OCI-LY3 (cell line): Measurements from ENCODE around the gene CACNA2D3.
"Not testable (repeated sequence)": the region's sequence is repeated elsewhere in the genome, so short reads cannot be mapped to it uniquely, and the experiment has no call there.

Experiments used
- H2AFZ ChIP-seq: fragments of 200-600, 300-600 bp; shearing (Covaris generic); 2 replicates; pipeline ENCODE4 v1.6.0; 2014; ENCODE audit warnings: antibody characterized with exemption, low read depth, low read length
- H3K27ac ChIP-seq: fragments of 200-600, 300-600 bp; sonication (generic); 2 replicates; pipeline ENCODE4 v1.5.1; 2014; ENCODE audit warnings: mild to moderate bottlenecking, low read length, moderate library complexity, mixed read lengths
- H3K27me3 ChIP-seq: fragments of 200-600, 300-600 bp; sonication (generic); 2 replicates; pipeline ENCODE4 v1.6.1; 2014; ENCODE audit warnings: low read depth, low read length, mixed read lengths
- H3K36me3 ChIP-seq: fragments of 200-600, 300-600 bp; sonication (generic); replicated peaks from 2 replicates; pipeline ENCODE3; 2014; ENCODE audit warnings: low read depth, low read length, mixed read lengths
- H3K4me1 ChIP-seq: fragments of 300-600, 200-600 bp; sonication (generic); 2 replicates; pipeline ENCODE4 v1.6.1; 2014; ENCODE audit warnings: low read length, mixed read lengths
- H3K4me2 ChIP-seq: fragments of 200-600, 300-600 bp; sonication (generic); 2 replicates; pipeline ENCODE4 v1.6.1; 2014; ENCODE audit warnings: low read length, mixed read lengths
- H3K4me3 ChIP-seq: fragments of 300-600, 200-600 bp; sonication (generic); 2 replicates; pipeline ENCODE4 v1.5.1; 2014; ENCODE audit warnings: antibody characterized with exemption, mild to moderate bottlenecking, low read length, moderate library complexity
- H3K79me2 ChIP-seq: fragments of 300-600, 200-600 bp; shearing (Covaris generic); 2 replicates; pipeline ENCODE4 v1.6.1; 2014; ENCODE audit warnings: mild to moderate bottlenecking, low read length, mixed read lengths
- H3K9ac ChIP-seq: fragments of 300-600, 200-600 bp; shearing (Covaris generic); 2 replicates; pipeline ENCODE4 v1.6.0; 2014; ENCODE audit warnings: mild to moderate bottlenecking, low read length, moderate library complexity
- H3K9me3 ChIP-seq: fragments of 200-600, 300-600 bp; shearing (Covaris generic); 2 replicates; pipeline ENCODE4 v1.6.1; 2014; ENCODE audit warnings: low read length, mixed read lengths; ENCODE audit not compliant: insufficient read depth
- H4K20me1 ChIP-seq: fragments of 200-600, 300-600 bp; sonication (generic); 2 replicates; pipeline ENCODE4 v1.6.1; 2016; ENCODE audit warnings: low read length, mixed read lengths; ENCODE audit not compliant: insufficient read depth
- EZH2phosphoT487 ChIP-seq: fragments of 200-600 bp; shearing (Covaris generic); IDR thresholded peaks from 2 replicates; pipeline ENCODE4 v1.6.1; 2018; ENCODE audit warnings: antibody characterized with exemption, mixed run types, low read depth
- TF ChIP-seq, protein P1 (sequence below): fragments of 200-600, 300-600 bp; sonication (generic); IDR thresholded peaks from 2 replicates; pipeline ENCODE4 v1.5.1; 2014; ENCODE audit warnings: antibody characterized with exemption, low read length, low read depth

Gene CACNA2D3

DNA sequence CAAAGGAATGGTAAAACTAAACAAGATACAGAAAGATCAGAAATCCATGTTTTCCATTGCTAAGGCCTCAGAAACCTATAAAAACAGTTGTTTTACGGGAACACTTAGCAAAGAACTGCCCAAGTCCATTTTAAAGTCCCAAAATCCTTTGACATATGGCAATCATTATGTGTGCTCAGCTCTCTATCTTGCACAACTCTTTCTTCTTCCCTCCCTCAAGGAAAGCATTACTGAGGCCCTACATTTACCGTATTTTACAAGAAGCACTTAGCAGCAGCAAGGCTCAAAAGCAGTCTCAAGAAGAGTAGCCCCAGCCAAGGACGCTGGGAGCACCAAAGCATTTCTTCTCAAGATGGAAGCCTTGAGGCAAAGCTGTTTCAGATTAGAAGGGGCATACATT is 975.1 kb downstream of the CACNA2D3 start:
- H3K27me3 ChIP-seq, result peaks cover 7% of the 10 kb centered on the region
- TF ChIP-seq, protein P1, sequence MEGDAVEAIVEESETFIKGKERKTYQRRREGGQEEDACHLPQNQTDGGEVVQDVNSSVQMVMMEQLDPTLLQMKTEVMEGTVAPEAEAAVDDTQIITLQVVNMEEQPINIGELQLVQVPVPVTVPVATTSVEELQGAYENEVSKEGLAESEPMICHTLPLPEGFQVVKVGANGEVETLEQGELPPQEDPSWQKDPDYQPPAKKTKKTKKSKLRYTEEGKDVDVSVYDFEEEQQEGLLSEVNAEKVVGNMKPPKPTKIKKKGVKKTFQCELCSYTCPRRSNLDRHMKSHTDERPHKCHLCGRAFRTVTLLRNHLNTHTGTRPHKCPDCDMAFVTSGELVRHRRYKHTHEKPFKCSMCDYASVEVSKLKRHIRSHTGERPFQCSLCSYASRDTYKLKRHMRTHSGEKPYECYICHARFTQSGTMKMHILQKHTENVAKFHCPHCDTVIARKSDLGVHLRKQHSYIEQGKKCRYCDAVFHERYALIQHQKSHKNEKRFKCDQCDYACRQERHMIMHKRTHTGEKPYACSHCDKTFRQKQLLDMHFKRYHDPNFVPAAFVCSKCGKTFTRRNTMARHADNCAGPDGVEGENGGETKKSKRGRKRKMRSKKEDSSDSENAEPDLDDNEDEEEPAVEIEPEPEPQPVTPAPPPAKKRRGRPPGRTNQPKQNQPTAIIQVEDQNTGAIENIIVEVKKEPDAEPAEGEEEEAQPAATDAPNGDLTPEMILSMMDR, result no peak
- TF ChIP-seq EZH2phosphoT487, result no peak
- H3K27ac ChIP-seq, result no peak overlapping the region
- no peak overlapping the region for H2AFZ ChIP-seq
- H3K79me2 ChIP-seq, result no peaks in the 10 kb centered on the region
- H3K9ac ChIP-seq, result no peak overlapping the region
- H3K9me3 ChIP-seq, result 0 out of 2 replicates have a peak, but pooled peaks cover 3% of the 10 kb centered on the region
- H4K20me1 ChIP-seq, result no peaks in the 10 kb centered on the region
- H3K4me3 ChIP-seq, result no peak overlapping the region
- no peaks in the 10 kb centered on the region for H3K36me3 ChIP-seq
- H3K4me1 ChIP-seq, result no peaks in the 10 kb centered on the region
- H3K4me2 ChIP-seq, result no peak overlapping the region

DNA sequence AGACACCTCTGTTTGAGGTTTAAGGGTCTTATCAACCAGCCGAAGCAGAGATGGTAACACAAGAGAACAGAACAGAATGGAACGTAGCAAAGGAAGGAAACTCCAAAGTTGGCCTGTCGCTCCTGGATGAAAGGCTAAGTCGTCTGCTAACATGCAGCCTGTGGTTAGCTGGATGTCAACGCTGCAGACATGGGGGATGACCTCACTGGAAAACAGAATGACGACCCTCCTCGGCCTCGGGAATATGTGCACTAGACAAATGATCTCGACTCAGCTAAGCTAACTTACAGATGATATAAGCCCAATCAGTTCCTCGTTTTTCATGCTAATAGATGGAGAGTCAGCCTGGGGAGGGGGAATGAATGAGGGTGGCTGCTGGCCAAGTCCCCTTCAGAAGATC is 983.3 kb downstream of the CACNA2D3 start:
- no peak for TF ChIP-seq EZH2phosphoT487
- TF ChIP-seq, protein P1, result no peak
- Histone ChIP-seq H4K20me1 (no peaks in the 10 kb centered on the region), H3K27ac (no peak overlapping the region), H3K79me2 (no peaks in the 10 kb centered on the region), H3K27me3 (no peaks in the 10 kb centered on the region), H3K4me1 (no peaks in the 10 kb centered on the region), H3K9me3 (no peaks in the 10 kb centered on the region), H3K4me2 (no peak overlapping the region), H3K36me3 (no peaks in the 10 kb centered on the region), H3K4me3 (no peak overlapping the region), H3K9ac (no peak overlapping the region), H2AFZ (no peak overlapping the region)

DNA sequence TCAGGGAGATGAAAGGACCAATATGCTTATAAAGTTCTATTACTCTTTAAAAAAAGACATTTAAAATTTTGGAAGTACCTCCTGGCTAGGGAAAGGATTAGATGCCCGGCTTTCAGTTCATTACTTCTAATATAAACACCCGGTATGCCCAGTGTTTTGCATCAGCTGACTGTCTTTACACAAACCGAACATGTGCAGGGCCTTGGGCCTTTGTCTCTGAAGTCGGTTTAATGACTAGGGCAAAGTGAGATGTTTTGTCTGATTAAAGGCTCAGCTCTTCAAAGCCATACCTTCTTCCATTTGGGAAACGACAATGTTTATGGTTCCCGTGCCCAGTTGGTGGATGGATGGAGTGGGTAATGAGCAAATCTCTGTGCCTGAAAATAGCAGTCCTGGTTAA is 984.8 kb downstream of the CACNA2D3 start:
- Histone ChIP-seq H3K9me3 (no peaks in the 10 kb centered on the region), H3K4me2 (no peak overlapping the region), H3K27ac (no peak overlapping the region), H3K79me2 (no peaks in the 10 kb centered on the region), H3K36me3 (no peaks in the 10 kb centered on the region), H4K20me1 (no peaks in the 10 kb centered on the region), H2AFZ (no peak overlapping the region), H3K4me3 (no peak overlapping the region), H3K9ac (no peak overlapping the region), H3K4me1 (no peaks in the 10 kb centered on the region), H3K27me3 (no peaks in the 10 kb centered on the region)
- TF ChIP-seq EZH2phosphoT487, result no peak
- TF ChIP-seq, protein P1, result no peak

GRCh38 chr3:55111906-55112305 is 989.6 kb downstream of the CACNA2D3 start:
- H4K20me1 ChIP-seq, H2AFZ ChIP-seq, H3K27me3 ChIP-seq, H3K4me2 ChIP-seq, H3K27ac ChIP-seq, H3K9me3 ChIP-seq, H3K4me3 ChIP-seq, H3K9ac ChIP-seq, H3K79me2 ChIP-seq, H3K36me3 ChIP-seq, H3K4me1 ChIP-seq: not testable (repeated sequence)

GRCh38 chr3:55118451-55118850 is 996.1 kb downstream of the CACNA2D3 start:
- Histone ChIP-seq H3K4me1 (no peaks in the 10 kb centered on the region), H3K9me3 (no peaks in the 10 kb centered on the region), H2AFZ (no peak overlapping the region), H3K79me2 (no peaks in the 10 kb centered on the region), H3K27ac (no peak overlapping the region), H3K27me3 (no peaks in the 10 kb centered on the region), H3K4me2 (no peak overlapping the region), H3K36me3 (no peaks in the 10 kb centered on the region), H4K20me1 (no peaks in the 10 kb centered on the region), H3K4me3 (no peak overlapping the region), H3K9ac (no peak overlapping the region)
- TF ChIP-seq EZH2phosphoT487, result no peak
- TF ChIP-seq, protein P1, result no peak
